Stimulated activated naive CD8-positive, alpha-beta T cell treated with anti-CD3 and anti-CD28 coated beads, Interleukin-15, Interleukin-2, amounts not matched to agents 100 ng/mL and 50 ng/mL, for 24 hours (primary cell): ENCODE data around the gene GALNT17.

Experiments
- H3K27ac Mint-ChIP-seq: one replicate; pipeline ENCODE4 v1.8.0; 2021; ENCODE audit warnings: mild to moderate bottlenecking, mixed read lengths
- H3K27me3 Mint-ChIP-seq: one replicate; pipeline ENCODE4 v1.8.0; 2021; ENCODE audit warnings: mixed read lengths
- H3K36me3 Mint-ChIP-seq: one replicate; pipeline ENCODE4 v1.8.0; 2021; ENCODE audit warnings: low read depth, mixed read lengths
- H3K4me1 Mint-ChIP-seq: one replicate; pipeline ENCODE4 v1.8.0; 2021; ENCODE audit warnings: low read depth, mixed read lengths
- H3K4me3 Mint-ChIP-seq: one replicate; pipeline ENCODE4 v1.8.0; 2021; ENCODE audit warnings: mild to moderate bottlenecking, mixed read lengths
- H3K9me3 Mint-ChIP-seq: one replicate; pipeline ENCODE4 v1.8.0; 2021; ENCODE audit warnings: mixed read lengths

Gene GALNT17

GRCh38 chr7:71311576-71311975 is 179.6 kb downstream of the GALNT17 start:
- H3K9me3 Mint-ChIP-seq, result peaks cover 13% of the 10 kb centered on the region
- no peaks in the 10 kb centered on the region for H3K27me3 Mint-ChIP-seq
- no peaks in the 10 kb centered on the region for H3K4me1 Mint-ChIP-seq
- no peak overlapping the region for H3K4me3 Mint-ChIP-seq
- H3K27ac Mint-ChIP-seq, result no peak overlapping the region
- H3K36me3 Mint-ChIP-seq, result no peaks in the 10 kb centered on the region

GRCh38 chr7:71312755-71313490 is 181.0 kb downstream of the GALNT17 start:
- no peak overlapping the region for H3K27ac Mint-ChIP-seq
- H3K36me3 Mint-ChIP-seq, result no peaks in the 10 kb centered on the region
- H3K27me3 Mint-ChIP-seq, result no peaks in the 10 kb centered on the region
- H3K4me3 Mint-ChIP-seq, result no peak overlapping the region
- peaks cover 13% of the 10 kb centered on the region for H3K9me3 Mint-ChIP-seq
- no peaks in the 10 kb centered on the region for H3K4me1 Mint-ChIP-seq

- H3K4me1 Mint-ChIP-seq, result no peaks in the 10 kb centered on the region
- H3K9me3 Mint-ChIP-seq, result peaks cover 13% of the 10 kb centered on the region
- no peak overlapping the region for H3K4me3 Mint-ChIP-seq
- H3K36me3 Mint-ChIP-seq, result no peaks in the 10 kb centered on the region
- H3K27me3 Mint-ChIP-seq, result no peaks in the 10 kb centered on the region
- no peak overlapping the region for H3K27ac Mint-ChIP-seq
These were observed 181.6 kb downstream of the GALNT17 start for GRCh38 chr7:71313553-71313952.

GRCh38 chr7:71320916-71321315 is 189.0 kb downstream of the GALNT17 start:
- Mint-ChIP-seq H3K27ac (no peak overlapping the region), H3K4me1 (no peaks in the 10 kb centered on the region), H3K4me3 (no peak overlapping the region), H3K36me3 (no peaks in the 10 kb centered on the region), H3K9me3 (peaks cover 12% of the 10 kb centered on the region), H3K27me3 (no peaks in the 10 kb centered on the region)

GRCh38 chr7:71322201-71322600 is 190.3 kb downstream of the GALNT17 start:
- Mint-ChIP-seq H3K9me3 (peaks cover 16% of the 10 kb centered on the region), H3K27ac (no peak overlapping the region), H3K27me3 (no peaks in the 10 kb centered on the region), H3K4me1 (no peaks in the 10 kb centered on the region), H3K36me3 (no peaks in the 10 kb centered on the region), H3K4me3 (no peak overlapping the region)

GRCh38 chr7:71323726-71324125 is 191.8 kb downstream of the GALNT17 start:
- no peaks in the 10 kb centered on the region for H3K27me3 Mint-ChIP-seq

GRCh38 chr7:71325151-71325550 is 193.2 kb downstream of the GALNT17 start:
- no peak overlapping the region for H3K27ac Mint-ChIP-seq
- no peak overlapping the region for H3K4me3 Mint-ChIP-seq
- peaks cover 12% of the 10 kb centered on the region for H3K9me3 Mint-ChIP-seq
- no peaks in the 10 kb centered on the region for H3K36me3 Mint-ChIP-seq
- H3K4me1 Mint-ChIP-seq, result no peaks in the 10 kb centered on the region
- H3K27me3 Mint-ChIP-seq, result no peaks in the 10 kb centered on the region

More at GRCh38 chr7:71323726-71324125, 191.8 kb downstream of the GALNT17 start:
- H3K27ac Mint-ChIP-seq, result no peak overlapping the region
- peaks cover 20% of the 10 kb centered on the region for H3K9me3 Mint-ChIP-seq
- H3K4me1 Mint-ChIP-seq, result no peaks in the 10 kb centered on the region
- H3K36me3 Mint-ChIP-seq, result no peaks in the 10 kb centered on the region
- no peak overlapping the region for H3K4me3 Mint-ChIP-seq

GRCh38 chr7:71326595-71326994 is 194.7 kb downstream of the GALNT17 start:
- no peaks in the 10 kb centered on the region for H3K36me3 Mint-ChIP-seq
- H3K4me1 Mint-ChIP-seq, result no peaks in the 10 kb centered on the region
- no peaks in the 10 kb centered on the region for H3K27me3 Mint-ChIP-seq
- H3K9me3 Mint-ChIP-seq, result peaks cover 19% of the 10 kb centered on the region
- H3K27ac Mint-ChIP-seq, result no peak overlapping the region
- no peak overlapping the region for H3K4me3 Mint-ChIP-seq

- Mint-ChIP-seq H3K27ac (no peak overlapping the region), H3K9me3 (peaks cover 16% of the 10 kb centered on the region), H3K4me1 (no peaks in the 10 kb centered on the region), H3K36me3 (no peaks in the 10 kb centered on the region), H3K27me3 (no peaks in the 10 kb centered on the region), H3K4me3 (no peak overlapping the region)
These were observed 196.0 kb downstream of the GALNT17 start for GRCh38 chr7:71327946-71328345.

GRCh38 chr7:71329030-71329660 is 197.2 kb downstream of the GALNT17 start:
- no peaks in the 10 kb centered on the region for H3K27me3 Mint-ChIP-seq
- H3K36me3 Mint-ChIP-seq, result no peaks in the 10 kb centered on the region
- H3K4me1 Mint-ChIP-seq, result no peaks in the 10 kb centered on the region
- no peak overlapping the region for H3K27ac Mint-ChIP-seq
- peaks cover 16% of the 10 kb centered on the region for H3K9me3 Mint-ChIP-seq
- no peak overlapping the region for H3K4me3 Mint-ChIP-seq

GRCh38 chr7:71332207-71332606 is 200.3 kb downstream of the GALNT17 start:
- no peaks in the 10 kb centered on the region for H3K27me3 Mint-ChIP-seq
- H3K4me1 Mint-ChIP-seq, result no peaks in the 10 kb centered on the region
- no peak overlapping the region for H3K4me3 Mint-ChIP-seq
- no peak overlapping the region for H3K27ac Mint-ChIP-seq
- H3K36me3 Mint-ChIP-seq, result no peaks in the 10 kb centered on the region
- peaks cover 18% of the 10 kb centered on the region for H3K9me3 Mint-ChIP-seq

- no peak overlapping the region for H3K27ac Mint-ChIP-seq
- H3K4me1 Mint-ChIP-seq, result no peaks in the 10 kb centered on the region
These were observed 202.6 kb downstream of the GALNT17 start for GRCh38 chr7:71334541-71334940.

GRCh38 chr7:71338866-71339265 is 206.9 kb downstream of the GALNT17 start:
- H3K27ac Mint-ChIP-seq, result no peak overlapping the region
- H3K36me3 Mint-ChIP-seq, result no peaks in the 10 kb centered on the region
- H3K4me3 Mint-ChIP-seq, result no peak overlapping the region
- no peaks in the 10 kb centered on the region for H3K27me3 Mint-ChIP-seq
- no peaks in the 10 kb centered on the region for H3K4me1 Mint-ChIP-seq
- H3K9me3 Mint-ChIP-seq, result peaks cover 29% of the 10 kb centered on the region

More at GRCh38 chr7:71334541-71334940, 202.6 kb downstream of the GALNT17 start:
- no peak overlapping the region for H3K4me3 Mint-ChIP-seq
- H3K27me3 Mint-ChIP-seq, result no peaks in the 10 kb centered on the region
- no peaks in the 10 kb centered on the region for H3K36me3 Mint-ChIP-seq
- H3K9me3 Mint-ChIP-seq, result peaks cover 20% of the 10 kb centered on the region

GRCh38 chr7:71339924-71340323 is 208.0 kb downstream of the GALNT17 start:
- H3K36me3 Mint-ChIP-seq, result no peaks in the 10 kb centered on the region
- H3K4me3 Mint-ChIP-seq, result no peak overlapping the region
- no peak overlapping the region for H3K27ac Mint-ChIP-seq
- H3K27me3 Mint-ChIP-seq, result no peaks in the 10 kb centered on the region
- no peaks in the 10 kb centered on the region for H3K4me1 Mint-ChIP-seq
- peaks cover 37% of the 10 kb centered on the region for H3K9me3 Mint-ChIP-seq

- H3K9me3 Mint-ChIP-seq, result peaks cover 30% of the 10 kb centered on the region
- no peaks in the 10 kb centered on the region for H3K36me3 Mint-ChIP-seq
- H3K27ac Mint-ChIP-seq, result no peak overlapping the region
- H3K27me3 Mint-ChIP-seq, result no peaks in the 10 kb centered on the region
- no peak overlapping the region for H3K4me3 Mint-ChIP-seq
- H3K4me1 Mint-ChIP-seq, result no peaks in the 10 kb centered on the region
These were observed 210.3 kb downstream of the GALNT17 start for GRCh38 chr7:71342202-71342601.

- Mint-ChIP-seq H3K27me3 (no peaks in the 10 kb centered on the region), H3K36me3 (no peaks in the 10 kb centered on the region), H3K9me3 (peaks cover 30% of the 10 kb centered on the region), H3K4me3 (no peak overlapping the region), H3K4me1 (no peaks in the 10 kb centered on the region), H3K27ac (no peak overlapping the region)
These were observed 211.1 kb downstream of the GALNT17 start for GRCh38 chr7:71343039-71343438.
